Activated CD4-positive, alpha-beta T cell treated with anti-CD3 and anti-CD28 coated beads for 24 hours (primary cell): Measurements from ENCODE around the gene GP1BA.
A peak's percentile ranks its signal among the peaks of the same experiment; 100 is the strongest.
"Not testable (repeated sequence)": the region's sequence is repeated elsewhere in the genome, so short reads cannot be mapped to it uniquely, and the experiment has no call there.

Experiments
- DNase-seq, 2 donors: peaks; one replicate each; pipeline ENCODE4 v3.0.0-alpha.2; 2020; ENCODE audit warnings: low read depth in 2 of 2

GP1BA gene

DNA sequence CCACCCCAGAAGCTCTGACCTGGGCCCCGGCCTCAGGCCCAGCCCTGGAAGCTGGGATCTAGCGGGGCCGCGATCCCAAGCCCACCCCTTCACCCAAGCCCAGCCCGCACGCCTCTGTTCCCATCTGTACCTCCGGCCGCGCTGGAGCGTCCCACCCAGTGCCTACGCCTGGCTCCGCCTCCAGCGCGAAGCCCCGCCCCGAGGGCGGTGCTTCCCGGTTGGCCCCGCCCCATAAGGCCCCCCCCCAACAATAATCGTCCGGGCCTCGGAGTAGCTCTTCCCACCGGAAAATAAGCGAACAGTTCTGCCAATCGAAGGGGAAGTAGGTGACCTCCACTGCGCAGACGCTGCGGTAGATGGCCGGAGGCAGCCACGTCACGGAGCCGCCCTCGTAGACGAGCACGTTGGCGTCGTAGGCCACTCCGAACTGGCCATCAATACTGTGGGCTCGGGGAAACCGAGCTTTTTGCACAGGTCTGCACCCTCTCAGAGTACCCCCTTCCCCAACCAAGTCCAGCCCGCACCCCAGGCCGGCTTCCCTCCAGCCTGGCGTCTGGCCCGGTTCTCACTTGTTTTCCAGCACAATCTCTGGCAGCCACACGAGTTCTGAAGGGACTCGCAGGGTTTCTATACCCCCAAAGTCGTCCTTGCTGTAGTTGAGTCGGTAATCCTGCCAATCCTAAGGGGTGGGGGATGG lies 30.3 kb upstream of the GP1BA start:
- DNase-seq = no peak

DNA sequence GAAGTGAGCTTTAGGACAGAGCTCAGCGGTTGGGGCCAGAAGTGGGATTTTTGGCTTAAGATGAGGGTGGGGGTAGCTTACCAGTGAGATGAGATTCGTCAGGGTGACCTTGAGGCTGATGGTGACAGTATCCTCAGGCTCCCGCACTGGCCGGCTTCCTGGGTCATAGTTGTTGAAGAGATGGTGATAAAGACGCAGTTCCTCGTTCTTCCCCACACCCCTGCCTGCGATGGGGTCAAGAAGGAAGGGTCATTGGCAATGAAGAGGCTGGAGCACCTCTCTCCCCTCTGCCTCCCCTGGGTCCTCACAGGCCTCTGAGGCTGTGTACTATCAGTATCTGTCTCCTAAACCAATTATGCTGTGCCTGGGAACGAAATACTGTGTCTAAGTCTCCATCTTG lies 29.5 kb upstream of the GP1BA start:
- DNase-seq = no peak

DNA sequence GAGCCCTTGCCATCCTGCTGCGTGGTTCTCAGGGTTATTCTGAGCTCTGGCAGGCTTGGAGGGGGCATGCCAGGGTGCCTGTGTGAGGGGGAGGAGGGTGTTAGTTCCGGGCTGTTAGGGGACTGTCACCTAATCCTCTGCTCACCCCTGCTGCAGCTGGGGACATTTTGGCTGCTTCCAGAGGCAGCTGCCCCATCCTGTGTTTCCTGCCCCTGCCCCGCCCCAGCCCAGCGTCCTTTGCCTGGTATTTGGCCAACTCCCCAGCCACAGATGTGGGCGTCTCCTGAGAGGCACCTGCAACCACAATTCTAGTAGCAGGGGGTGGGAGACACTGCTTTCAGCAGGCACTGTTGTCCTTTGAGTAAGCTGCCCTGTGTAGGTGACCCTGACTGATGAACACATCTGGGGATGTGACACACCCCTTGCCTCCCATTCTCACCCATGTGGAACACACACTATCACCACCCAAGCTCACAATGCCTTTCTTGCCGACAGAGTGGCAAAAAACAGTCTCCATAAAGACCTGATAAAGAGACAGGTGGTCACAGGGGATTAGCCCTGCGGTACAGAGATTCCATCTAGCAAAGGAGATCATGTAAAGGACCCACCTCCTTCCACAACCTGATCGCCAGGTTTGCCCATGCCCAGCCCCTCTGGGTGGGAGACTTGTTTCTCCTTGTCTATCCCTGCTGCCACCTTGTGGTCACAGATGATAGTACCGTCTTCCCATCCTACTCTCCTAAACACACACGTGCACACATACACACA lies 28.8 kb upstream of the GP1BA start, which contains the start of gene CHRNE:
Gene CHRNE (minus strand): TSS at position 48 of the 768 bp plus-strand sequence. CDS start 35 bp downstream, at position 13.
- DNase-seq = peak; percentile 62 to 74

GRCh38 chr17:4906642-4907041 lies 25.4 kb upstream of the GP1BA start:
- not testable (repeated sequence) for DNase-seq

DNA sequence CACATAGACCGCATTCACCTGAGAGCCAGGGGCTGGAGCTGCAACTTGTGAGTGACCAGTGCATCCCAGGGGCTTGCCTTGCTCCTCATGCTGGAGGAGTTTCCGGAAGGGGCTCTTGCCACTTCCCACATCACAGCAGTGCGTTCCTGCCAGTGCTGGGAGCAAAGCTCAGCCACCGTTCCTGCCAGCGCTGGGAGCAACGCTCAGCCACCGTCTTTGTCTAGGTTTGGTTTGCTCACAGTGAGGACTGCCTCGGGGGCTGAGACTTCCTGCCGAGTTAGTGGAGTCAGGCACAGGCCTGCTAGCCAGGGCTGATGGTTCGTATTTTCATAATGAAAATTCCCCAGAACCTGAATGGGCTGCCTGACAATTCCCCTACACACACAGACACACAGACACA lies 23.8 kb upstream of the GP1BA start:
- no peak for DNase-seq

- DNase-seq = peak; percentile 40 to 56
Observed at GRCh38 chr17:4908711-4909496, 23.2 kb upstream of the GP1BA start.

GRCh38 chr17:4913994-4914393 lies 18.1 kb upstream of the GP1BA start:
- DNase-seq = no peak

- not testable (repeated sequence) for DNase-seq
Observed at GRCh38 chr17:4914551-4914950, 17.5 kb upstream of the GP1BA start.

GRCh38 chr17:4919511-4920047 lies 12.5 kb upstream of the GP1BA start:
- DNase-seq = no peak

GRCh38 chr17:4920351-4921048 lies 11.6 kb upstream of the GP1BA start:
- no peak for DNase-seq

- DNase-seq = no peak
Observed at GRCh38 chr17:4921320-4921719, 10.8 kb upstream of the GP1BA start.

DNA sequence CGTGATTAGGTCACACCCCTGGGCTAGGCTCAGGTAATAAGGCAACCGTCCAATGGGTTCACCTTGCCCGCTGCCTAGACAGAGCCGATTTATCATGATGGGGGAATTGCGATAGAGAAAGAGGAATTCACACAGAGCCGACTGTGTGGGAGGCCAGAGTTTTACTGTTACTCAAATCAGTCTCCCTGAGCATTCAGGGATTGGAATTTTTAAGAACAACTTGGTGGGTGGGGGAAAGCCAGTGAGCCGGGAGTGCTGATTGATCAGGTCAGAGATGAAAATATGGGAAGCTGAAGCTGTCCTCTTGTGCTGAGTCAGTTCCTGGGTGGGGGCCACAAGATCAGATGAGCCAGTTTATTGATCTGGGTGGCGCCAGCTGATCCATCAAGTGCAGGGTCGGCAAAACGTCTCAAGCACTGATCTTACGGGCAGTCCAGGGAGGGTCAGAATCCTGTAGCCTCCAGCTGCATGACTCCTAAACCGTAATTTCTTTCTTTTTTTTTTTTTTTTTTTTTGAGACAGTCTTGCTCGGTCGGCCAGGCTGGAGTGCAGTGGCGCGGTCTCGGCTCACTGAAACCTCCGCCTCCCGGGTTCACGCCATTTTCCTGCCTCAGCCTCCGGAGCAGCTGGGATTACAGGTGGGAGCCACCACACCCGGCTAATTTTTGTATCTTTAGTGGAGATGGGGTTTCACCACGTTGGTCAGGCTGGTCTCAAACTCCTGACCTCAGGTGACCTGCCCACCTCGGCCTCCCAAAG lies 5.3 kb upstream of the GP1BA start:
- DNase-seq = not testable (repeated sequence)

- DNase-seq = no peak
Observed at GRCh38 chr17:4928881-4929280, 3.2 kb upstream of the GP1BA start.

GRCh38 chr17:4932756-4933155 lies 679 bp downstream of the GP1BA start:
- DNase-seq = no peak

DNA sequence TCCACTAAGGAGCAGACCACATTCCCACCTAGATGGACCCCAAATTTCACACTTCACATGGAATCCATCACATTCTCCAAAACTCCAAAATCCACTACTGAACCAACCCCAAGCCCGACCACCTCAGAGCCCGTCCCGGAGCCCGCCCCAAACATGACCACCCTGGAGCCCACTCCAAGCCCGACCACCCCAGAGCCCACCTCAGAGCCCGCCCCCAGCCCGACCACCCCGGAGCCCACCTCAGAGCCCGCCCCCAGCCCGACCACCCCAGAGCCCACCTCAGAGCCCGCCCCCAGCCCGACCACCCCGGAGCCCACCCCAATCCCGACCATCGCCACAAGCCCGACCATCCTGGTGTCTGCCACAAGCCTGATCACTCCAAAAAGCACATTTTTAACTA lies 1.6 kb downstream of the GP1BA start:
- DNase-seq = no peak

DNA sequence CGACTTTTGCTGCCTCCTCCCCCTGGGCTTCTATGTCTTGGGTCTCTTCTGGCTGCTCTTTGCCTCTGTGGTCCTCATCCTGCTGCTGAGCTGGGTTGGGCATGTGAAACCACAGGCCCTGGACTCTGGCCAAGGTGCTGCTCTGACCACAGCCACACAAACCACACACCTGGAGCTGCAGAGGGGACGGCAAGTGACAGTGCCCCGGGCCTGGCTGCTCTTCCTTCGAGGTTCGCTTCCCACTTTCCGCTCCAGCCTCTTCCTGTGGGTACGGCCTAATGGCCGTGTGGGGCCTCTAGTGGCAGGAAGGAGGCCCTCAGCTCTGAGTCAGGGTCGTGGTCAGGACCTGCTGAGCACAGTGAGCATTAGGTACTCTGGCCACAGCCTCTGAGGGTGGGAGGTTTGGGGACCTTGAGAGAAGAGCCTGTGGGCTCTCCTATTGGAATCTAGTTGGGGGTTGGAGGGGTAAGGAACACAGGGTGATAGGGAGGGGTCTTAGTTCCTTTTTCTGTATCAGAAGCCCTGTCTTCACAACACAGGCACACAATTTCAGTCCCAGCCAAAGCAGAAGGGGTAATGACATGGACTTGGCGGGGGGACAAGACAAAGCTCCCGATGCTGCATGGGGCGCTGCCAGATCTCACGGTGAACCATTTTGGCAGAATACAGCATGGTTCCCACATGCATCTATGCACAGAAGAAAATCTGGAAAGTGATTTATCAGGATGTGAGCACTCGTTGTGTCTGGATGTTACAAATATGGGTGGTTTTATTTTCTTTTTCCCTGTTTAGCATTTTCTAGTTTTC lies 2.3 kb downstream of the GP1BA start:
- no peak for DNase-seq

GRCh38 chr17:4935650-4936049 lies 3.6 kb downstream of the GP1BA start:
- DNase-seq = no peak

DNA sequence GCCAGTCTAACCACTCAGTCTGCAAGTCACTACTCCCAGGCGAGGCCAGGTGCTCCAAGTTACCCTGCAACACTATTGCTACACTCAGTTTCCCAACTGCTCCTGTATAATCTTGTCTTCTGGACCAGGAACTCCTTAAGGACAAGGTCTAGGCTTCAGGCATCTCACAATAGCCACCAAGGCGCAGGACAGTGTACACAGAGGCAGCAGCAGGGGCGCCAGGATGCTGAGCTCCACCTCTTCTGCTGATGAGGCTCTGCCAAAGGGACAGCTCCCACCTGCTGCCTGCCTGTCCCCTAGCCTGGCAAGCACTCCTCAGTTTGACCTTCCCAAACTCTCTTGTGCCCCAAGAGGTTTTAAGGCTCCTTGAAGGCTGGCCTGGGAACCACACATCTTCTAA lies 4.4 kb downstream of the GP1BA start:
- no peak for DNase-seq

DNA sequence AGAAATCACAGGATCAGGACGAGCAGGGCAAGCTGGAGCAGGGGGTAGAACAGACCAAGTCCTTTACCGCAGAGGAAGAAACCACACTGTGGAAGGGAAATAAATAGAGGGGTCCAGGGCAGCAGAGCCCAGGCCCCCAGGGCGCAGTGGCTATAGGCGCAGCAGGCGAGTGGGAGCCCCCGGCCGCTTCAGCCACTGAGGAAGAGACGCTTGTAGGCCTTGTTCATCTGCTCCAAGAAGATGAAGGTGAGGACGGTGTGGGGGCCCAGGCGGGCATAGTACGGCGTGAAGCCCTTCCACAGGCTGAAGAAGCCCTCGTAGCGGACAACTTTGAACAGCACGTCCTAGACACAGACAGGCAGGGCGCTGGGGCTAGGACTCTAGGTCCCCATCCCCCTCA lies 5.5 kb downstream of the GP1BA start:
- no peak for DNase-seq

GRCh38 chr17:4938069-4938491 lies 6.0 kb downstream of the GP1BA start:
- no peak for DNase-seq
